AG09319 (cell line): Measurements from ENCODE around the gene TSKS.

Source experiments
- DNase-seq: peaks from one replicate; pipeline ENCODE4 v3.0.0-alpha.2; 2010; ENCODE audit warnings: low read depth; ENCODE audit errors: extremely low read depth
- TF ChIP-seq, protein P1 (sequence below): IDR thresholded peaks from 2 replicates; pipeline ENCODE4 v1.5.1; 2011; ENCODE audit warnings: low read depth, mild to moderate bottlenecking, inconsistent platforms, low read length, moderate library complexity

TSKS gene

DNA sequence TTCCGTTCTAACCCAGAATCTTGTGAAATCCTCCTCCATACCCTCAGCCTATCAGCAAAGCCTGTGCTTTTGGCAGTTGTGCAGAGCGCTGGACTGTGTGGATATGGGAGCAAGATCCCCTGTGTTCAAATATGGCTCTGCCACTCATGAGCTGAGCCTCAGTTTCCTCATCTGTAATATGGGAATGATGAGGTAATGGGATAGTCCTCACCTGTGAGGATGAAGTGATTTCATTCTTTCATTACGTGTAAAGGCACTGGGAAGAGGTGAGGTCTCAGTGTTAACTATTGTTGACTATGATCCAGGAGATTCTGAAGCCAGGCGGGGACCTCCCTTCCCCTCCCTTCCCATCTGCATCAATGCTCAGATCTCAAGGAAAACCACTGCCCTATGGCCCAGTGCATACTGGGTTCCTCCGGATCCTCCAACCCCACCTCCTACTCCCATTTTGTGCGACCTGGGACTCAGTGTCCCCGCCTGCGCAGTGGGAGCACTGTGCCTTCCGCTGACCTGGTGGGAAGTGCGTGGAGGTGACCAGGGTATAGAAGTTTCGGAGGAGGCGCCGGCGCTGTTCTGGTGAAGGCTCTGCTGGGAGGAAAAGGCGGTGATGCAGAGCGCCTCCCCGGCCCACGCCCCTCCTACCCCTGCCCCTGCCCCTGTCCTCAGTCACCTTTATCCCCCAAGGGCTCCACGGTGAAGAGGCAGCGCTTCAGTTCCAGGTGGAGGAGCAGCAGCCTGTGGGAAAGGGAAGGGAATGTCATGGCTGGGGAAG, 45.0 kb upstream of the TSKS start:
- no peak for DNase-seq
- TF ChIP-seq, protein P1, sequence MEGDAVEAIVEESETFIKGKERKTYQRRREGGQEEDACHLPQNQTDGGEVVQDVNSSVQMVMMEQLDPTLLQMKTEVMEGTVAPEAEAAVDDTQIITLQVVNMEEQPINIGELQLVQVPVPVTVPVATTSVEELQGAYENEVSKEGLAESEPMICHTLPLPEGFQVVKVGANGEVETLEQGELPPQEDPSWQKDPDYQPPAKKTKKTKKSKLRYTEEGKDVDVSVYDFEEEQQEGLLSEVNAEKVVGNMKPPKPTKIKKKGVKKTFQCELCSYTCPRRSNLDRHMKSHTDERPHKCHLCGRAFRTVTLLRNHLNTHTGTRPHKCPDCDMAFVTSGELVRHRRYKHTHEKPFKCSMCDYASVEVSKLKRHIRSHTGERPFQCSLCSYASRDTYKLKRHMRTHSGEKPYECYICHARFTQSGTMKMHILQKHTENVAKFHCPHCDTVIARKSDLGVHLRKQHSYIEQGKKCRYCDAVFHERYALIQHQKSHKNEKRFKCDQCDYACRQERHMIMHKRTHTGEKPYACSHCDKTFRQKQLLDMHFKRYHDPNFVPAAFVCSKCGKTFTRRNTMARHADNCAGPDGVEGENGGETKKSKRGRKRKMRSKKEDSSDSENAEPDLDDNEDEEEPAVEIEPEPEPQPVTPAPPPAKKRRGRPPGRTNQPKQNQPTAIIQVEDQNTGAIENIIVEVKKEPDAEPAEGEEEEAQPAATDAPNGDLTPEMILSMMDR: no peak

DNA sequence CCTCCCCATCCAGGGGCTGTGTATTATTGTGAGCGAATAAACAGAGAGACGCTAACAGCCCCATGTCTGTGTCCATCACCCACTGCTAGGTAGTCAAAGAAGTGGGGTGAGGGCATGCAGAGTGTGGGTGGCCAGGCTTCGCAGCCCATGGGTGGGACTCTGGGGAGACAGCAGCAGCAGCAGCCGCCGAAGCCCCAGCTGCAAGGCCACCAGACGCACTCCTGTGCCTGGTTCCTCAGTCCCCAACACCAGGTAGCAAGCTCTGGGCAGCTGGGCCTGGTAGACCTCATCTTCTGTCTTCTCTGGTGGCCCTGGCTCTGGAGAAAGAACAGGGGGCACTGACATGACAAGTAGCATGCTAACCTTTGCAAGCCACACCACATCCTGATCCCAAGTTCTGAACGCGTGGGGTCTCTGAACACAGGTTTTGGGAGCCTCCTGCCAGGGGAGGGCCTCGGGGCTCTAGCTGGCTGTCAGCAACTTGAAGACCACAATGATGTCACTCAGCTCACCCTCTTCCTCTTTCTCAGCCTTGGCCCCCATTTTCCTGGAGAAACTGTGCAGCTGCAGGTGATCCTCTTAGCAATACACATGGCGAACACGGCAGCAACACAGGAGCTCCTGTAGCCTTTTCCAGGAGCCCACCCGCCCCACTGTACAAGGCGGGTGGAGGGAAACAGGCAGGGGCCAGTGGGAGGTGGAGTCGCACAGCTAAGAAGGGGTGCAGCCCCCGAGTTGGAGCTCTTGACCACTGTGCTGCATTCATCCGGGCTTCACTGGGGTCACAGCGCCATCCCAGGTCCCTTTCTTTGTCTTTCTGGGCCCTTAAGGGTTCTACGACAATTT, 44.2 kb upstream of the TSKS start:
- no peak for DNase-seq
- TF ChIP-seq, protein P1: no peak

- no peak for DNase-seq
- TF ChIP-seq, protein P1: no peak
Observed at GRCh38 chr19:49806620-49806959, 43.5 kb upstream of the TSKS start.

GRCh38 chr19:49805822-49806619, 42.9 kb upstream of the TSKS start:
- TF ChIP-seq, protein P1: no peak
- DNase-seq: no peak

DNA sequence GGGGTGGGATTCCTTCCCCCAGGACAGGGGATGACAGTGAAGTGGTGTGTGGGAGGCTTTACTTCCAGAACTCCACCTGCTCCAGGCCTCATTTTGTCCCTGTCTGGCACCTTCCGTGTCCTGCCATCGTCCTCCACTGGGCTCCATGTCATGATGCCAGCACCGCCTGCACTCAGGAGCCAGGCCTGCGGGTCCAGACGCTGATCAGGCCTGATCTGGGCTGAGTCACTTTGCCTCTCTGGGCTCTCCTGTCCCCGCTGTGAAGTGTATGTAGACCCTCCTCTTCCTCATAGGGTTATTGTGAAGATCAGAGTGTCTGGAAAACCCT, 40.4 kb upstream of the TSKS start:
- TF ChIP-seq, protein P1: no peak
- no peak for DNase-seq

DNA sequence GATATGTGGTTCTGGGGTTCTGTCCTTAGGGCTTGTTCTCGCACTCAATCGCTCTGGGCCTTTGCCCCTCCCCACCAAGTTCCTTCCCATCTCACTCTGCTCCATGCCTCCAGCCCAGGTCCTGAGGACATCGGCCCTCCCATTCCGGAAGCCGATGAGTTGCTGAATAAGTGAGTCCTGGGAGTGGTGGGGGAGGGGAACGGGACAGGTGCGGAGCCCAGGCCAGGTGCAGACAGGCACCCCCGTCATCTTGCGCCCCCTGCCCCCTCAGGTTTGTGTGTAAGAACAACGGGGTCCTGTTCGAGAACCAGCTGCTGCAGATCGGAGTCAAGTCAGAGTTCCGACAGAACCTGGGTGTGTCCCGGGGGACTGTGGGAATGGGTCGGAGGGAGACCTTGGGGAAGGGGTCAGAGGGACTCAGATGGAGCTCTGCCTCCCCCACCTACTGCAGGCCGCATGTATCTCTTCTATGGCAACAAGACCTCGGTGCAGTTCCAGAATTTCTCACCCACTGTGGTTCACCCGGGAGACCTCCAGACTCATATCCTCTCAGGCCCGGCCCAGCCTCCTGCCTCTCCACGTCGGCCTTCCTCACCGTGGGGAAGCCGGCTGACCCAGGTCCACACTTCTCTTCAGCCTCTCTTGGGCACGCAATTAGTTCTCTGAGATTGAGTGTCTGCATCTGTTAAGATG, 39.9 kb upstream of the TSKS start:
- no peak for DNase-seq
- TF ChIP-seq, protein P1: no peak
